Measurements from ENCODE around the gene OR10AD1. TPM values are rescaled to one million over a fixed set of nuclear protein-coding genes. Genes with fewer than 3 reads are reported as not detected.
"Not testable (repeated sequence)": the region's sequence is repeated elsewhere in the genome, so short reads cannot be mapped to it uniquely, and the experiment has no call there.

OR10AD1 gene
- total RNA-seq, 6 experiments from 2014 or later = not detected

GRCh38 chr12:48156652-48157017, 46.5 kb downstream of the OR10AD1 start:
- intact Hi-C loops (cut with DNase I) = no loop called here
- DNase-seq (no peak), ATAC-seq (no peak)
- TF ChIP-seq POLR2A (IDR thresholded peaks at IDR 0.05) (no peak), CTCF (IDR thresholded peaks at IDR 0.05) (no peak)
- Histone ChIP-seq H3K36me3 (peaks cover 0 to 18% (median 3%) of the 10 kb centered on the region in 4 donors), H3K27me3 (no peaks in the 10 kb centered on the region), H3K9me3 (no peaks in the 10 kb centered on the region), H3K27ac (peak overlapping the region in 2 of 3 donors; percentile 75 to 78), H3K4me3 (peak overlapping the region; percentile 78 to 91 (median 83)), H3K4me1 (no peaks in the 10 kb centered on the region)
- 24% methylated on average over 8 of the region's 8 CpGs for WGBS (ENCODE audit: insufficient coverage, low coverage, low lambda C conversion rate, missing lambda C conversion rate)

- DNase-seq; ATAC-seq; H3K27me3 ChIP-seq; H3K4me3 ChIP-seq; H3K4me1 ChIP-seq; H3K27ac ChIP-seq; H3K9me3 ChIP-seq; intact Hi-C loops (cut with DNase I): not testable (repeated sequence)
- H3K36me3 ChIP-seq = peaks cover 6 to 26% (median 10%) of the 10 kb centered on the region in 4 donors
- WGBS (ENCODE audit: insufficient coverage, low coverage, low lambda C conversion rate, missing lambda C conversion rate) = 100% methylated on average over 4 of the region's 5 CpGs
These were observed 47.3 kb downstream of the OR10AD1 start for GRCh38 chr12:48155786-48156185.

Other genes starting within 250 kb of the OR10AD1 start
- gene TMEM106C, start 239.7 kb downstream of the OR10AD1 start, total RNA-seq = 10 to 100 TPM; 13.8 to 55.6 (median 34.7) TPM
- gene COL2A1, start 198.8 kb downstream of the OR10AD1 start, total RNA-seq = not detected
- 1 to 10 TPM; 3.6 to 6.5 (median 5.1) TPM for gene SENP1, start 97.2 kb downstream of the OR10AD1 start, total RNA-seq
- 1 to 10 TPM; 4.6 to 8.9 (median 7.8) TPM for gene PFKM, start 83.9 kb downstream of the OR10AD1 start, total RNA-seq
- 10 to 100 TPM; 17.7 to 29.3 (median 21.6) TPM for gene ASB8, start 45.8 kb downstream of the OR10AD1 start, total RNA-seq
- gene CCDC184, start 19.6 kb downstream of the OR10AD1 start, total RNA-seq = under 1 TPM in 3 of 6 experiments, not detected in 3; 0.11 to 0.46 (median 0.23) TPM
- 1 to 10 TPM; 6.5 to 8.4 (median 7.2) TPM for gene ZNF641, start 147.6 kb upstream of the OR10AD1 start, total RNA-seq

All from right lobe of liver (tissue), 6 donors.